Body of pancreas (tissue), 4 donors: Measurements from ENCODE around the gene MAP3K6.

Experiments
- CTCF ChIP-seq, 7 experiments: fragments of 450-650 bp in 4 of 7; fragments of 200-600 bp in 3 of 7; sonication (generic) in 3 of 7; IDR thresholded peaks; one replicate each; pipeline ENCODE4 v1.5.1; 2016 to 2019; ENCODE audit warnings: antibody characterized with exemption in 7 of 7
- POLR2A ChIP-seq, 3 donors: fragments of 450-650 bp; IDR thresholded peaks; one replicate each; pipeline ENCODE4 v1.6.1; 2016; ENCODE audit warnings: antibody characterized with exemption in 3 of 3, mild to moderate bottlenecking in 2 of 3

DNA sequence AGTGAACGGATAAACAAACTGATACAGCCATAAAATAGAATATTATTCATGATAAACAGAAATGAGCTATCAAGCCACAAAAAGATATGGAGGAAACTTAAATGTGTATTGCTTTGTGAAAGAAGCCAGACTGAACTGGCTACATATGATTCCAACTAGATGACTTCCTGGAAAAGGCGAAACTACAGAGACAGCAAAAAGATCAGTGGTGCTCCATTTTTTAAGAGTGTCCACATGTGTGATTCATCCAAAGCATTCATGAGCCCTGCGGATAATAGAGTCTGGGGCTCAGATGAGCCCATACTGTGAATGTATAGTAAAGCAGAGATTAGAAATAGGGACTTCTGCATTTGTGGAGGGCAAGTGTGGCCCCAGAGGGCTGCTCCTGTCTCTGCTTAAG, 52.6 kb downstream of the MAP3K6 start:
- TF ChIP-seq POLR2A (IDR thresholded peaks at IDR 0.05): no peak
- no peak for TF ChIP-seq CTCF (IDR thresholded peaks at IDR 0.05)
